Activated T-cell treated with anti-CD3 and anti-CD28 coated beads, Interleukin-2, amount 50 U/mL, for 4 hours (primary cell): Measurements from ENCODE around the gene S1PR4. TPM values are rescaled to one million over a fixed set of nuclear protein-coding genes. Genes with fewer than 3 reads are reported as not detected.

Experiments used
- ATAC-seq, 2 donors: fragments of 200-7000 bp; cut with Tn5 transposase; one replicate each; pipeline ENCODE4 v1.10.0; 2021
- DNase-seq: peaks from one replicate; pipeline ENCODE4 v3.0.0-alpha.2; 2020
- H3K27me3 Mint-ChIP-seq: one replicate; pipeline ENCODE4 v1.8.0; 2021; ENCODE audit warnings: low read depth, mixed read lengths
- H3K36me3 Mint-ChIP-seq: one replicate; pipeline ENCODE4 v1.8.0; 2022; ENCODE audit warnings: mixed read lengths; ENCODE audit not compliant: insufficient read depth
- H3K4me1 Mint-ChIP-seq: one replicate; pipeline ENCODE4 v1.8.0; 2021; ENCODE audit warnings: low read depth, mixed read lengths
- H3K4me3 Mint-ChIP-seq: one replicate; pipeline ENCODE4 v1.8.0; 2021; ENCODE audit warnings: mild to moderate bottlenecking, moderate library complexity, mixed read lengths
- H3K9me3 Mint-ChIP-seq: one replicate; pipeline ENCODE4 v1.8.0; 2021; ENCODE audit warnings: mixed read lengths
- total RNA-seq, 3 donors: library from RNA; stranded (reverse); gene quantifications; one replicate each; pipeline ENCODE4 v1.2.1, GENCODE V29; 2021

S1PR4 gene
- 10 to 100 TPM; 19.4 to 24.5 (median 23.8) TPM for total RNA-seq

GRCh38 chr19:3178377-3178972, at the start of gene S1PR4:
Gene S1PR4 (plus strand): TSS chr19:3178769. CDS start chr19:3178793, 24 bp downstream.
- Mint-ChIP-seq H3K9me3 (no peaks in the 10 kb centered on the region), H3K36me3 (no peaks in the 10 kb centered on the region), H3K4me3 (peak within 1 kb of the TSS; percentile 94), H3K27me3 (no peaks in the 10 kb centered on the region), H3K4me1 (peaks cover 38% of the 10 kb centered on the region)
- DNase-seq = peak; percentile 49
- peak; percentile 51 to 58 for ATAC-seq

GRCh38 chr19:3129112-3129511, 49.5 kb upstream of the S1PR4 start:
- Mint-ChIP-seq H3K4me1 (peaks cover 23% of the 10 kb centered on the region), H3K4me3 (no peak overlapping the region), H3K27me3 (no peaks in the 10 kb centered on the region), H3K9me3 (no peaks in the 10 kb centered on the region), H3K36me3 (no peaks in the 10 kb centered on the region)
- ATAC-seq (no peak), DNase-seq (no peak)

GRCh38 chr19:3131168-3131567, 47.4 kb upstream of the S1PR4 start:
- DNase-seq (no peak), ATAC-seq (no peak)
- Mint-ChIP-seq H3K4me3 (no peak overlapping the region), H3K4me1 (peaks cover 27% of the 10 kb centered on the region), H3K36me3 (no peaks in the 10 kb centered on the region), H3K9me3 (no peaks in the 10 kb centered on the region), H3K27me3 (peaks cover 2% of the 10 kb centered on the region)

- Mint-ChIP-seq H3K4me1 (peaks cover 32% of the 10 kb centered on the region), H3K9me3 (no peaks in the 10 kb centered on the region), H3K36me3 (no peaks in the 10 kb centered on the region), H3K27me3 (peaks cover 5% of the 10 kb centered on the region), H3K4me3 (peak overlapping the region; percentile 58)
- ATAC-seq (peak; percentile 97 to 98), DNase-seq (peak; percentile 70)
These were observed 45.4 kb upstream of the S1PR4 start for GRCh38 chr19:3132971-3133792.

GRCh38 chr19:3133793-3134116, 44.8 kb upstream of the S1PR4 start:
- Mint-ChIP-seq H3K36me3 (no peaks in the 10 kb centered on the region), H3K27me3 (peaks cover 5% of the 10 kb centered on the region), H3K4me3 (peak overlapping the region; percentile 58), H3K4me1 (peaks cover 32% of the 10 kb centered on the region), H3K9me3 (no peaks in the 10 kb centered on the region)
- ATAC-seq (no peak), DNase-seq (no peak)

- ATAC-seq (peak; percentile 9 to 15), DNase-seq (peak; percentile 29)
- no peaks in the 10 kb centered on the region for H3K36me3 Mint-ChIP-seq
- H3K9me3 Mint-ChIP-seq = peaks cover 6% of the 10 kb centered on the region
- peaks cover 5% of the 10 kb centered on the region for H3K27me3 Mint-ChIP-seq
- H3K4me1 Mint-ChIP-seq = peaks cover 39% of the 10 kb centered on the region
- H3K4me3 Mint-ChIP-seq = peak within 1 kb of the TSS; percentile 78
These were observed 42.4 kb upstream of the S1PR4 start, which contains the start of gene GNA15 for GRCh38 chr19:3135961-3136683. Gene GNA15 (plus strand): TSS chr19:3136033. CDS start chr19:3136451, 418 bp downstream.

- H3K36me3 Mint-ChIP-seq = no peaks in the 10 kb centered on the region
- ATAC-seq = no peak
- H3K9me3 Mint-ChIP-seq = peaks cover 6% of the 10 kb centered on the region
- peaks cover 42% of the 10 kb centered on the region for H3K4me1 Mint-ChIP-seq
- DNase-seq = no peak
- peak overlapping the region; percentile 78 for H3K4me3 Mint-ChIP-seq
- peaks cover 5% of the 10 kb centered on the region for H3K27me3 Mint-ChIP-seq
These were observed 41.9 kb upstream of the S1PR4 start for GRCh38 chr19:3136684-3137055.

GRCh38 chr19:3137119-3137518, 41.5 kb upstream of the S1PR4 start:
- H3K27me3 Mint-ChIP-seq = peaks cover 5% of the 10 kb centered on the region
- H3K9me3 Mint-ChIP-seq = peaks cover 6% of the 10 kb centered on the region
- no peaks in the 10 kb centered on the region for H3K36me3 Mint-ChIP-seq
- ATAC-seq (no peak), DNase-seq (no peak)
- peaks cover 46% of the 10 kb centered on the region for H3K4me1 Mint-ChIP-seq
- H3K4me3 Mint-ChIP-seq = peak overlapping the region; percentile 78

- no peak for ATAC-seq
- Mint-ChIP-seq H3K9me3 (peaks cover 6% of the 10 kb centered on the region), H3K4me1 (peaks cover 44% of the 10 kb centered on the region), H3K4me3 (no peak overlapping the region), H3K27me3 (peaks cover 5% of the 10 kb centered on the region), H3K36me3 (no peaks in the 10 kb centered on the region)
- DNase-seq = no peak
These were observed 40.3 kb upstream of the S1PR4 start for GRCh38 chr19:3138268-3138667.

GRCh38 chr19:3140667-3141038, 37.9 kb upstream of the S1PR4 start:
- peaks cover 6% of the 10 kb centered on the region for H3K9me3 Mint-ChIP-seq
- no peaks in the 10 kb centered on the region for H3K36me3 Mint-ChIP-seq
- DNase-seq (no peak), ATAC-seq (no peak)
- H3K4me3 Mint-ChIP-seq = no peak overlapping the region
- H3K27me3 Mint-ChIP-seq = peaks cover 3% of the 10 kb centered on the region
- peaks cover 34% of the 10 kb centered on the region for H3K4me1 Mint-ChIP-seq

- Mint-ChIP-seq H3K27me3 (no peaks in the 10 kb centered on the region), H3K36me3 (no peaks in the 10 kb centered on the region), H3K4me3 (no peak overlapping the region), H3K4me1 (peaks cover 33% of the 10 kb centered on the region), H3K9me3 (peaks cover 6% of the 10 kb centered on the region)
- ATAC-seq = peak; percentile 79 to 80
- peak; percentile 58 for DNase-seq
These were observed 36.3 kb upstream of the S1PR4 start for GRCh38 chr19:3142292-3142670.

- H3K4me3 Mint-ChIP-seq = no peak overlapping the region
- peaks cover 6% of the 10 kb centered on the region for H3K9me3 Mint-ChIP-seq
- ATAC-seq = no peak
- H3K4me1 Mint-ChIP-seq = peaks cover 33% of the 10 kb centered on the region
- H3K27me3 Mint-ChIP-seq = no peaks in the 10 kb centered on the region
- no peaks in the 10 kb centered on the region for H3K36me3 Mint-ChIP-seq
- no peak for DNase-seq
These were observed 35.7 kb upstream of the S1PR4 start for GRCh38 chr19:3142781-3143337.

- Mint-ChIP-seq H3K4me1 (peaks cover 25% of the 10 kb centered on the region), H3K9me3 (no peaks in the 10 kb centered on the region), H3K4me3 (no peak overlapping the region), H3K27me3 (no peaks in the 10 kb centered on the region), H3K36me3 (no peaks in the 10 kb centered on the region)
- no peak for DNase-seq
- no peak for ATAC-seq
These were observed 32.5 kb upstream of the S1PR4 start for GRCh38 chr19:3145909-3146676.

- peaks cover 22% of the 10 kb centered on the region for H3K4me1 Mint-ChIP-seq
- peak; percentile 71 for DNase-seq
- H3K4me3 Mint-ChIP-seq = no peak overlapping the region
- H3K36me3 Mint-ChIP-seq = no peaks in the 10 kb centered on the region
- ATAC-seq = peak; percentile 53 to 77
- no peaks in the 10 kb centered on the region for H3K9me3 Mint-ChIP-seq
- H3K27me3 Mint-ChIP-seq = no peaks in the 10 kb centered on the region
These were observed 31.9 kb upstream of the S1PR4 start for GRCh38 chr19:3146677-3147100.
